ENCODE measurements around the gene LRSAM1.
"Not testable (repeated sequence)": the region's sequence is repeated elsewhere in the genome, so short reads cannot be mapped to it uniquely, and the experiment has no call there.

The LRSAM1 gene

DNA sequence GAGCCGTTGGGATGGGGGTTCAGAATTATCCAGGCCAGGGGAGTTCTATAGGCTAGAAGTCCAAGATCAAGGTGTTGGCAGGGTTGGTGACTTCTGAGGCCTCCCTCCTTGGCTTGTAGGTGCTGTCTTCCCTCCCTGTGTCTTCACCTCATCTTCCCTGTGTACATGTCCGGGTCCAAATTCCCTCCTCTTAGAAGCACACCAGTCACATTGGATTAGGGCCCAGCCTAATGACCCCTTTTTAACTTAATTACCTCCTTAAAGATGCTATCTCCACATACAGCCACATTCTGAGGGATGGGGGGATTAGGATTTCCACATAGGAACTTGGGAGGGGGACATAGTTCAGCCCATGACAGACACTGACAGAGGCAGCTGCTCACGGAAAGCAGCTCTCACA, 12.1 kb downstream of the LRSAM1 start:
- no peak for DNase-seq

- peak; percentile 54 for DNase-seq
These were observed 12.6 kb downstream of the LRSAM1 start for GRCh38 chr9:127463911-127464310.

- DNase-seq = not testable (repeated sequence)
These were observed 15.2 kb downstream of the LRSAM1 start for GRCh38 chr9:127466407-127466917.

DNA sequence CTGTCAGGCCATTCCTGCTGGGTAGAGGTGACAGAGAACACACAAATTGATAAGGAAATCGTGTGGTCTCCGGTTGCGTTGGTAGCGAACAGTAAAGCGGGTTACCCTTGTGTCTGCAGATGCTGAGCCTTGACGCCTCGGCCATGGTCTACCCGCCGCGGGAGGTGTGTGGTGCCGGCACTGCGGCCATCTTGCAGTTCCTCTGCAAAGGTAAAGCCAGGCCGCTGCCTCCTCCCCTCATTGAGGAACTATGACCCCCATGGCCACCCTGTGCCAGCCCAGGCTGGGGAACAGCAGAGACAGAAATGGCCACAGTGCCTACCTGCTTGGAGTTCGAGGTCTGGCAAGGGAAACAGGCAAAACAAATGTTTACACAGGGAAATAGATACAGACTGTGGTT, 16.3 kb downstream of the LRSAM1 start:
- no peak for DNase-seq

GRCh38 chr9:127470662-127471061, 19.4 kb downstream of the LRSAM1 start:
- DNase-seq = no peak

DNA sequence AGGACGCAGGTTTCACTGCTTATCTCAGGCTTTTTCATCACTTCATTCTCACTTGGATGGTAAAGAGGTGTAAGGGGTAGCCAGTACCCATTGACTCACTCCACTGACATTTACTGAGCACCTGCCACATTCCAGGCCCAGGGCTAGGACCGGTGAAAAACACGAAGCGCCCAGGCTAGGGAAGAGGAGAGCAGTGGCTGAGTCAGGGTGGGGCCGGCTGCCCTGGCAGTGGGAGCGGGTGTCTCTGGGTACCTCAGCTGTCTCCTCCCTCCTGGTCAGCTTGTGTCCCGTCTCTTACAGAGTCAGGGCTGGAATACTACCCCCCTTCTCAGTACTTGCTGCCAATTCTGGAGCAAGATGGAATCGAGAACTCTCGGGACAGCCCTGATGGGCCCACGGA, 22.2 kb downstream of the LRSAM1 start:
- no peak for DNase-seq

DNA sequence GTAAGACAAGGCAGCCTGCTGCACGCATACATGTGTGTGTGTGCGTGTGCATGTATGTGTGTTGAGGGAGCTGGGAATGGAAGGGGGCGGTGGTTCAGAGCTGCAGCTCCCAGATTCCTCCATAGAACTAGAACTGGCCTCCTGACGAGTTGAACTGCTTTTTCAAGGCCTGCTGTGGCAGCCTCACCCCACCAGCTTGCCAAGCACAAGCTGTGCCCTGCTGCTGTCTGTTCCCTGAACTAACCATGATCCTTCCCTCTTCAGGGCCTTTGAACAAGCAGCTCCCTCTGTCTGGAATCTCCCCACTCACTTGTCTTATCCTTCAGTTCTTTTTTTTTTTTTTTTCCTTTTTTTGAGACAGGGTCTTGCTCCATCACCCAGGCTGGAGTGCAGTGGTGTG, 22.6 kb downstream of the LRSAM1 start:
- no peak for DNase-seq

GRCh38 chr9:127474592-127474991, 23.3 kb downstream of the LRSAM1 start:
- no peak for DNase-seq

DNA sequence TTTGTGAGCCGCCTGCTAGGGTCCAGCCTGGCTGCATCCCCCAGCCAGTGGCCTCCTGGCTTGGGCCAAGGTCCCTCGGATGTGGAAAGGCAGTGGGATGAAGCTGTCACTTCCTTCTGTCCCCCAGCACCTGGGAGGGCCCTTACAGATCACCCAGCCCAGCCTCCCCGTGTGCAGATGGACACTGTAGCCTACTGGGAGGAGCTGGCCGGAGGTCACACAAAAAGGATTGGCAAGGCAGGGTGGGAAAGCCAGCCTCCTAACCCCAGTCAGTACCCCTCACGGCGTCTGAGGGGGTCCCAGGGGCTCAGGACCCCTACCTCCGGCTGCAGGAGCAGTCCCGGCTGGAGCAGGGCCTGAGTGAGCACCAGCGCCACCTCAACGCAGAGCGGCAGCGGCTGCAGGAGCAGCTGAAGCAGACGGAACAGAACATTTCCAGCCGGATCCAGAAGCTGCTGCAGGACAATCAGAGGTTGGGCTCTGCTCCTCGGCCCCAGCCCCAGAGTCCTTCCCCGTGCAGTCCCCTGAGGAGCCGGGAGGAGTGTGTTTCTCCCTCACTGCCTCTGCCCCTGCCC, 28.3 kb downstream of the LRSAM1 start:
- DNase-seq = no peak

DNA sequence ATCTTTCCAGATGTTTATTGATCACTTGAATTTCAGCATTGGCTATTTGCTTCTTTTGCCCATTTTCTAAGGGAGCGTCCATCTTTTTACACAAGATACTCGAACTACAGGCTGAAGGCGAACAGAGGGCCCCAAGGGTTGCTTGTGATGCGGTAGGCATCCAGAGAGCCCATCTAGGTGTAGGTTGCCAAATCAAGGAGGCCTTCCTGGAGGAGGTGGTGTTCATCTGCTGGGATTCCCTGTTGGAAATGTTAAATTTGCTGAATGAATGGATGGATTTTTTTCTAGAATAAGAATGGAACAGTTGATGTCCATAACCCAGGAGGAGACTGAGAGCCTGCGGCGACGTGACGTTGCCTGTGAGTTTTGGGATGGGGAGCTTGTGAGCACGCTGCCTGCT, 31.4 kb downstream of the LRSAM1 start:
- no peak for DNase-seq

DNA sequence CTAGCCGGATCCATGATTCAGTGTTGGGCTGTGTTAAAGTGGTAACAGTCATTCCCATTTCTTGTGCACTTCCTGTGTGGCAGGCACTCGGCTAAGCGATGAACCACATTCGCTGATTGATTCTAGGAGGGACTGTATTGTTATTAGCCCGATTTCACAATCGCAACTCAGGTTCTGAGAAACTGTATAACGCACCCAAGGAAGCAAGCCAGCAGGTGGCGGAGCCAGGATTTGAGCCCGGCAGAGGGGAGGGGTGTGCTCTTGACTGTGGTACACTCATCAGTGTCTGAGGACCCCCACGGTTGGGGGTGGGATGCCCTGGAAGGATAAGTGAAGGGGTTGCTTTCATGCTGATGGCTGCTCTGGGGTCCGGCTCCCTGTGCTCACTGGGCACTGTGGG, 34.7 kb downstream of the LRSAM1 start:
- no peak for DNase-seq

DNA sequence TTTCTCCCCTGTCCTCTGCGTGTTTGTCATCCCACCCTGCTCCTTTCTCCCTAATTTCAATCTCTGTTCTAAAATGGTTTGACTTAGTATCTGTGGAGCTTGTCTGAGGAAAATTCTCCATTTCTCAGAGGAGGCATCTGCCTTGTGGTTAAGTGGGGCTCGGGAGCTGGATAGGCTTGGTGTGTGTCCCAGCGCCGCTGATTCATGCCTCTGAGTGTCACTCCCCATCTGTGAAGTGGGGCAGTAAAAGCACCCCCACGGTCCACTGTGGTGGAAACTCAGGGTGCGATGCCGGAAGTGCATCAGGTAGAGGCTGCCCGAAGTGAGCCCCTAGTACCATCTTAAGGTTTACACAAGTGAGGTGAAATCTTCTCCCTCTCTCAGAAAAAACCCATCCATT, 37.6 kb downstream of the LRSAM1 start:
- no peak for DNase-seq

DNA sequence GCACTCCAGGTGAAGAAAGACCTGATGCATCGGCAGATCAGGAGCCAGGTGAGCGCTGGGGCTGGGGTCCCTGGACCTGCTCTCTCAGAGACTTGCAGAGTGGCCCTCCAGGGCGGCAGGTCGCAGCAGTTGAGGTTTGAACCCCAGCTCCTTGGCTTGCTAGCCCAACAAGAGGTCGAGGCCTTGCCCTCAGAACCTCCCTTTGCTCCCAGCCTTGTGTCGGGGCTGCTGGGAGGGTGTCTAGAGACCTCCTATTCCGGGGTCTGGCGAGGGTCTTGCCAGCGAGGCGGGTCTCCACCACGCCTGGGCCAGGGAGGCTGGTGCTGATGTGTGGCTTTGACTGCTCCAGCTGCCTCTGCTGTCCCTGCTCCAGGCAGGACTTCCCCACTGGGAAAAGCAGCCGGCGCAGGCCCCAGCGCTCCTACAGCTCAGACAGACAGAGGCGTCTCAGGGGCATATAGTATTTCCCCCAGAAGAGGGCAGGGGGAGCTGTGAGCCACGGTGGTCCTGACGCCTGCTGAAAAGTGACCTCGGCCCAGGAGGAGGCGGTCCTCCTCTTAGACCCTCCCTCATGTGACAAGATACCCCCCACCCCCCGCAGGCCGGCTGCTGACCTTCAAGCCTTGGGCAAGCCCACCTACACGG, 38.3 kb downstream of the LRSAM1 start:
- DNase-seq = no peak

DNA sequence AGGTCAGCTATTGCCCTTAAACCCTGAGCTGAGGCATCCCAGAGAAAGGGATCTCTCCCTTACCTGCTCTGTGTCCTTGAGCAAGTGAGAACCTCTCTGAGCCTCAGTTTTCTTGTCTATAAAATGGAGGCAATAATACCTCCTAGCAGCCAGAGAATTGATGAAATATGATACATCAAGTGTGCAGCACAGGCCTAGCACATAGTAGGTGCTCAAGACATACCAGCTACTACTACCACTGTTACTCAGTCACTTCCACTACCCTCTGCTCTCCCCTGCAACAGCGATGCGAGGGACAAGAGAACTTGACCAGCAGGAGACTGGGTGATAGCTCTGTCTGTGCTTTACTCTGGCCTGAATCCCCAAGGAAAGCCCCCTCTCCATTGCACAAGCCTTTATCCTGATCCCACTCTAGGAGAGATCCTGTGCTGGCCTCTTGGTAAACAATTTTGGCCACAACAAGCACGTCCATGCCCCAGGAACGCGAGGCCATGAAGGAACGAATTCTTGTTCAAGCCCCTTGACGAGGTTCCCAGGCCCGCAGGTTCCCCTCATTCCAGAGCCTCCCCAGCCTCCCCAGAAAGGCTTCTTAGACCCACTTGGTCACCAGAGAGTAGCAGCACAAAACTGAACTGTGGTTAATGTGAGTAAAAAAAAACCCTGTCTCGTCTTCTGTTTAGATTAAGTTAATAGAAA, 39.4 kb downstream of the LRSAM1 start:
- DNase-seq = no peak

GRCh38 chr9:127491516-127491915, 40.2 kb downstream of the LRSAM1 start:
- DNase-seq = no peak

- DNase-seq = no peak
These were observed 41.3 kb downstream of the LRSAM1 start for GRCh38 chr9:127492616-127493015.

DNA sequence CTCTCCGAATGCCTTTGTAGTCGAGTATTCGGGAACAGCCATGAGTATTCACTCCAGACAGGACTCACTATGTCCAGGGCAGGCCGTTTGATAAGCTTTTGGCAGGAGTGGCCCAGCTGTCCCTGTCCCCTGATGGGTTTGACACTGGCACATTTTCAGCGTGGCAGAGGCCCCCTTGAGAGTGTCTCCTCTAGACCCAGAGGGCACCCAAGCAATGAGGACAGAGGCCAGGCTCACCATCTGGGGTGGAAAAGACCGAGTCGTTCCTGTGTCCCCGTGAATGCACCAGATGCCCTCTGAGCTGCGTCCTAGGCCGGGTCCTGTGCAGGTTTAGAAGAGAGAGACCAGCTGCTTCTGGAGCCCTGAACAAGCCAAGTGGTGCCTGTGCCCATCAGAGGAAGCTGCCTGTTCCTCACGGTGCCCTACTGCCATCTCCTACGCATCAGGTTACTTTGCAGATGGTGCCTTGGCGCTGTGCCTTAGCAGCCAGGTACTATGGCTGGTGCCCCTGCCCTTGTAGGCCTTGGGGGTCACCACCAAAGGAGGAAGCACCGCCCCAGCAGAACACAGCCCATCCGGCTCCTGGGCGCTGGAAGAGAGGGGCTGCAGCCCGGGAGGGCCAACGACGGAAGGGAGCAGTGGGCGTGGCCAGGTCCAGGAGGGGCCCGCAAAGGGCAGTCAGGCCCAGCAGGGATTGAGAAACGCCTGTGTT, 42.4 kb downstream of the LRSAM1 start:
- no peak for DNase-seq

DNA sequence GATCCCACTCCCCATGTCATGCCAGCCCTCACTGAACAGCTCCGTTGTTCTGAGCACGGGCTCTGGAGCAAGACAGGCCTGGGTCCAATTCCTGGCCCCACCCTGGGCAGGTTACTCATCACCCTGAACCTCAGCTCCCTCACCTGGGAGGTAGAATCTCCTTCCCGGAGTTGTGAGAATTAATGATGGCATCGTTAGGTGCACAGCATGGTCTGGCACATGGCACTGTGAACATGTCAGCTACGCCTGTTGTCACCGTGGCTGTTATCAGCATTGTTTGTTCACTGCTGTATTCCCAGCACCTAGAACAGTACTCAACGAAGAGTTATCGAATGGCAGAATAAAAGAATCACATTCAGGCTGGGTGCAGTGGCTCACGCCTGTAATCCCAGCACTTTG, 43.0 kb downstream of the LRSAM1 start:
- DNase-seq = no peak

DNA sequence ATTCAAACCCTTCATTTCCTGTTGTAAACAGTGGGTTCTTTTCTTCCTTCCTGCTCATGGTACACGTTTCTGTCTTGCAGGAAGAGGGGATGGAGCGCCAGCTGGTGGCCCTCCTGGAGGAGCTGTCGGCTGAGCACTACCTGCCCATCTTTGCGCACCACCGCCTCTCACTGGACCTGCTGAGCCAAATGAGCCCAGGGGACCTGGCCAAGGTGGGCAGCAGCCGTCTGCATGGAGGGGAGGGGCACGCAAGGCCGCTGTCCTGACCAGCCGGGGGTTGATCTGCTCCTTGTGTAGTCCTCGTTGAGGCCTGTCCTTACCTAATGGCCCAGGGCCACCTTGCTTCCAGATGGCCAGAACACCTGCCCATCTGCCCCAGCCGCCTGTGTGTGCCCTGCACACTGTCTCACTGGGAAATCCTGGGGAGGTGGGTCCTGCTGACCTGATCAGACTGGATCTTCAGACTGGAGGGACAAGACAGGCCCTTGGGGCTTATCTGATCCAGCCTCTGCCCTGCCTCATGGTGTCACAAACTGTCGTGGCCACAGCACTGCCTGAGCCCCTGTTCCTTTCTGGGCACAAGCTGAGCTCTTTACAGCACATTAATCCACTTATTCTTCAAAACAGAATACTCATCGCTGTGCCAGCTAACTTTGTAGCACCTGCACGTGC, 44.7 kb downstream of the LRSAM1 start:
- DNase-seq = no peak

GRCh38 chr9:127496974-127497373, 45.7 kb downstream of the LRSAM1 start:
- DNase-seq = no peak

DNA sequence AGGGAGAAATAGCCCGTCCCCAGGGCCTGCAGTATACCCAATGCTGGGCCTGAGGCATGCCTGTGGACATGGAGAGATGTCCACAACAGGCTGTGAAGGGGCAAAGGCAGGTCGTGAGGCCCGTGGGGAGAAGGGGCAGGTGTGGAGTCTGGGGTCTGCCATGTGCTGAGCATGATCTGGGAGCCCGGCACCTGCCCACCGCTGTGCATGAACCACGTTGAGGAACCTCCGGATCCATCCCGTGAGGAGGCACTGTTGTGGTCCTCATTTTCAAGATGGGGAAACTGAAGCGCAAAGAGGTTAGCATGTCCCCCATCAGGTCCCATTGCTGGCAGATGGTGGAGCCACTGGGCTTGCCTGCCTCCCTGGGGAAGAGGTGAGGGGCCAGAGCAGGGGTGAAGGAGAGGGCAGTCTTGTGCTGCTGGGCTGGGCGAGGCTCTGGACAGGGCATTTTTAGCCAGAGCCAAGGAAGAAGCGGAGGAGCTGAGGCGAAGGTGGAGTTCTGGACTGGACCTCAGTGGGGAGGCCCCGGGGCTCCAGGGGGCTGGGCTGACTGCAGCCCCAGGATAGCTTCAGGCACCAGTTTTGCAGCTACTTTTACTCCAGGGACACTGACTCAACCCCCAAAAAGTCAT, 46.5 kb downstream of the LRSAM1 start:
- no peak for DNase-seq

GRCh38 chr9:127498298-127498697, 47.0 kb downstream of the LRSAM1 start:
- no peak for DNase-seq

- DNase-seq = no peak
These were observed 49.1 kb downstream of the LRSAM1 start for GRCh38 chr9:127500399-127500798.
